Fibroblast of pulmonary artery (primary cell): ENCODE results near the gene APOA4.

Experiments
- DNase-seq: peaks from one replicate; pipeline ENCODE4 v3.0.0-alpha.2; 2010; ENCODE audit warnings: low read depth
- H3K4me3 ChIP-seq: replicated peaks from 2 replicates; pipeline ENCODE4 v1.5.1; 2011; ENCODE audit warnings: low read depth, mild to moderate bottlenecking, control low read depth, low read length, moderate library complexity
- CTCF ChIP-seq: IDR thresholded peaks from 2 replicates; pipeline ENCODE4 v1.5.1; 2011; ENCODE audit warnings: mild to moderate bottlenecking, control low read depth, low read length, inconsistent platforms; ENCODE audit errors: missing control alignments

Gene APOA4

GRCh38 chr11:116825854-116826750 is 3.0 kb upstream of the APOA4 start:
- H3K4me3 ChIP-seq = no peak overlapping the region
- no peak for TF ChIP-seq CTCF
- no peak for DNase-seq

- DNase-seq = no peak
- no peak for TF ChIP-seq CTCF
- no peak overlapping the region for H3K4me3 ChIP-seq
Observed at GRCh38 chr11:116825434-116825833, 2.3 kb upstream of the APOA4 start.

- DNase-seq = no peak
- H3K4me3 ChIP-seq = no peak overlapping the region
- TF ChIP-seq CTCF = no peak
Observed at GRCh38 chr11:116822575-116822974, 529 bp downstream of the APOA4 start.

GRCh38 chr11:116821050-116821918 is 1.8 kb downstream of the APOA4 start:
- DNase-seq = no peak
- no peak for TF ChIP-seq CTCF
- no peak overlapping the region for H3K4me3 ChIP-seq

GRCh38 chr11:116819049-116819448 is 4.1 kb downstream of the APOA4 start:
- H3K4me3 ChIP-seq = no peak overlapping the region
- TF ChIP-seq CTCF = no peak
- DNase-seq = no peak

GRCh38 chr11:116814502-116814901 is 8.6 kb downstream of the APOA4 start:
- no peak overlapping the region for H3K4me3 ChIP-seq
- TF ChIP-seq CTCF = no peak
- no peak for DNase-seq
